HCT116 (cell line): Measurements from ENCODE around the gene KREMEN2. TPM values are rescaled to one million over a fixed set of nuclear protein-coding genes. Genes with fewer than 3 reads are reported as not detected.

Experiments used
- ATAC-seq: fragments of 200-7000 bp; cut with Tn5 transposase; 2 replicates; pipeline ENCODE4 v1.9.1; 2020; ENCODE audit warnings: mild to moderate bottlenecking, moderate library complexity
- BruUV-seq: library from RNA; stranded (reverse); fragments of 400-500 nt; replicated peaks from 2 replicates; lab custom pipeline; 2021; lab: Mats Ljungman, UMichigan
- CTCF ChIA-PET: fragments of 300-600 bp; sonication (Branson Sonifier 250); formaldehyde crosslinking; loops from one replicate; lab custom pipeline; 2021; ENCODE audit warnings: antibody characterized with exemption; lab: Charles Lee
- POLR2A ChIA-PET: fragments of 300-600, 350-600 bp; sonication (Branson Sonifier 250); formaldehyde crosslinking; loops from one replicate; lab custom pipeline; 2021; ENCODE audit warnings: antibody characterized with exemption; lab: Charles Lee
- RAD21 ChIA-PET, 2 experiments: fragments of 300-600 bp; sonication (Branson Sonifier 250); formaldehyde crosslinking; loops; one replicate each; lab custom pipeline; 2023; ENCODE audit warnings: low total read pairs in 2 of 2; ENCODE audit not compliant: uncharacterized antibody in 2 of 2, unreplicated experiment in 2 of 2, low non-redundant PET in 1 of 2; lab: Charles Lee
- DNase-seq: peaks from one replicate; pipeline ENCODE4 v3.0.0-alpha.2; 2010; ENCODE audit warnings: low read depth, low spot score
- H2AFZ ChIP-seq: fragments of 200-600 bp; shearing (Covaris generic), sonication (generic); 2 replicates; pipeline ENCODE4 v1.6.1; 2017; ENCODE audit warnings: low read depth, mixed run types, mixed read lengths, antibody characterized with exemption, low read length; ENCODE audit not compliant: poor library complexity, severe bottlenecking
- H3K27ac ChIP-seq: 2 replicates; pipeline ENCODE4 v1.5.1; 2012; ENCODE audit warnings: low read depth, low read length
- H3K27me3 ChIP-seq: fragments of 200-600 bp; sonication (generic); 2 replicates; pipeline ENCODE4 v1.6.1; 2016; ENCODE audit warnings: mixed run types, low read length, mixed read lengths; ENCODE audit not compliant: insufficient read depth
- H3K36me3 ChIP-seq, 2 experiments: fragments of 200-500 bp in 1 of 2; fragments of 200-600 bp in 1 of 2; sonication (Bioruptor generic) in 1 of 2; sonication (generic) in 1 of 2; 2 replicates each; pipeline versions ENCODE4 v1.5.1 to v1.6.1; 2014 to 2016; ENCODE audit warnings: low read length in 2 of 2, inconsistent platforms in 1 of 2, mixed read lengths in 1 of 2, mixed run types in 1 of 2; ENCODE audit not compliant: insufficient read depth in 2 of 2, control insufficient read depth in 1 of 2
- H3K4me1 ChIP-seq, 2 experiments: fragments of 200-600 bp in 1 of 2; sonication (generic) in 1 of 2; 2 replicates each; pipeline versions ENCODE4 v1.5.1 to v1.6.1; 2012 to 2017; ENCODE audit warnings: low read length in 2 of 2, inconsistent platforms in 1 of 2, mild to moderate bottlenecking in 1 of 2, mixed read lengths in 1 of 2, mixed run types in 1 of 2, moderate library complexity in 1 of 2; ENCODE audit not compliant: insufficient read depth in 2 of 2, control insufficient read depth in 1 of 2
- H3K4me2 ChIP-seq: fragments of 200-600 bp; sonication (generic); 2 replicates; pipeline ENCODE4 v1.6.1; 2017; ENCODE audit warnings: mixed run types, low read length, mixed read lengths
- H3K4me3 ChIP-seq, 2 experiments: fragments of 200-600 bp in 1 of 2; sonication (generic) in 1 of 2; replicated peaks in 1 of 2; 2 replicates each; pipeline ENCODE4 v1.5.1; 2011 to 2016; ENCODE audit warnings: low read length in 2 of 2, control low read depth in 1 of 2, low read depth in 1 of 2, mild to moderate bottlenecking in 1 of 2, mixed read lengths in 1 of 2, mixed run types in 1 of 2
- H3K79me2 ChIP-seq: fragments of 200-600 bp; sonication (generic); 2 replicates; pipeline ENCODE4 v1.6.1; 2017; ENCODE audit warnings: mild to moderate bottlenecking, mixed run types, low read length, moderate library complexity, mixed read lengths; ENCODE audit not compliant: insufficient read depth
- H3K9ac ChIP-seq: fragments of 200-600 bp; sonication (generic); 2 replicates; pipeline ENCODE4 v1.6.1; 2016; ENCODE audit warnings: low read length, mixed read lengths
- H3K9me2 ChIP-seq: fragments of 200-600 bp; sonication (generic), shearing (Covaris generic); 2 replicates; pipeline ENCODE4 v1.6.1; 2017; ENCODE audit warnings: mixed run types, mild to moderate bottlenecking, moderate library complexity; ENCODE audit not compliant: insufficient read depth
- H3K9me3 ChIP-seq, 2 experiments: fragments of 200-500 bp in 1 of 2; fragments of 200-600 bp in 1 of 2; sonication (Bioruptor generic) in 1 of 2; sonication (generic) in 1 of 2; 2 replicates each; pipeline ENCODE4 v1.6.1; 2014 to 2017; ENCODE audit warnings: low read length in 2 of 2, mixed read lengths in 2 of 2, inconsistent platforms in 1 of 2, low read depth in 1 of 2, mild to moderate bottlenecking in 1 of 2, mixed run types in 1 of 2, moderate library complexity in 1 of 2; ENCODE audit not compliant: control insufficient read depth in 1 of 2, insufficient read depth in 1 of 2
- H4K20me1 ChIP-seq: fragments of 200-600 bp; sonication (generic), shearing (Covaris generic); 2 replicates; pipeline ENCODE4 v1.6.1; 2017; ENCODE audit warnings: mixed run types, mild to moderate bottlenecking, moderate library complexity; ENCODE audit not compliant: insufficient read depth
- CBX3 ChIP-seq: IDR thresholded peaks from 2 replicates; pipeline ENCODE4 v1.6.1; 2012; ENCODE audit warnings: low read depth
- CEBPB ChIP-seq: IDR thresholded peaks from 2 replicates; pipeline ENCODE4 v1.6.1; 2012; ENCODE audit warnings: low read depth
- EZH2 ChIP-seq: fragments of 200-600 bp; sonication (generic); IDR thresholded peaks from 2 replicates; pipeline ENCODE4 v1.6.1; 2017; ENCODE audit warnings: antibody characterized with exemption, mixed run types
- EZH2phosphoT487 ChIP-seq: fragments of 200-600 bp; IDR thresholded peaks from 2 replicates; pipeline ENCODE4 v1.6.1; 2018; ENCODE audit warnings: antibody characterized with exemption, borderline replicate concordance
- FOSL1 ChIP-seq: IDR thresholded peaks from 2 replicates; pipeline ENCODE4 v1.6.1; 2012; ENCODE audit warnings: low read depth
- POLR2AphosphoS5 ChIP-seq: IDR thresholded peaks from 2 replicates; pipeline ENCODE4 v1.6.1; 2011; ENCODE audit warnings: mild to moderate bottlenecking, low read depth, low read length, moderate library complexity
- RAD21 ChIP-seq: IDR thresholded peaks from 2 replicates; pipeline ENCODE4 v1.6.1; 2012; ENCODE audit warnings: low read depth, mild to moderate bottlenecking
- SRF ChIP-seq: IDR thresholded peaks from 2 replicates; pipeline ENCODE4 v1.6.1; 2012; ENCODE audit warnings: low read depth
- TCF7L2 ChIP-seq: IDR thresholded peaks from 2 replicates; pipeline ENCODE4 v1.7.0; 2011; ENCODE audit warnings: borderline replicate concordance, inconsistent platforms; ENCODE audit not compliant: insufficient read depth, insufficient read length; ENCODE audit errors: extremely low read depth
- YY1 ChIP-seq: IDR thresholded peaks from 2 replicates; pipeline ENCODE4 v1.6.1; 2011; ENCODE audit warnings: low read length, low read depth, moderate library complexity, mild to moderate bottlenecking; ENCODE audit not compliant: insufficient replicate concordance; ENCODE audit errors: extremely low read depth
- ZFX ChIP-seq: fragments of 450-650 bp; IDR thresholded peaks from 2 replicates; pipeline ENCODE4 v1.6.1; 2017
- ZNF274 ChIP-seq: fragments of 200-500 bp; sonication (Bioruptor generic); IDR thresholded peaks from 2 replicates; pipeline ENCODE4 v1.6.1; 2014; ENCODE audit warnings: mild to moderate bottlenecking, low read depth, low read length, inconsistent platforms
- intact Hi-C: fragments of 100-400 bp; cut with micrococcal nuclease; formaldehyde crosslinking; loops from 2 replicates; pipeline ENCODE4 v1.10.0; 2022
- total RNA-seq: library from RNA; stranded (reverse); gene quantifications from one replicate; pipeline ENCODE4 v1.2.1, GENCODE V29; 2021; ENCODE audit not compliant: unreplicated experiment
- TF ChIP-seq, protein P1 (sequence below): IDR thresholded peaks from 2 replicates; pipeline ENCODE4 v1.6.1; 2011; ENCODE audit warnings: mild to moderate bottlenecking, low read length, moderate library complexity; ENCODE audit not compliant: insufficient replicate concordance; ENCODE audit errors: extremely low read depth
- TF ChIP-seq, protein P2 (sequence below): IDR thresholded peaks from 2 replicates; pipeline ENCODE4 v1.6.1; 2012
- TF ChIP-seq, protein P3 (sequence below): IDR thresholded peaks from 2 replicates; pipeline ENCODE4 v1.6.1; 2012; ENCODE audit warnings: low read depth
- TF ChIP-seq, protein P4 (sequence below), 3 experiments: fragments of 200-600 bp in 1 of 3; sonication (generic) in 1 of 3; IDR thresholded peaks in 2 of 3; conservative IDR thresholded peaks in 1 of 3; 2 replicates each; pipeline ENCODE4 v1.5.1; 2012 to 2017; ENCODE audit warnings: low read depth in 2 of 3, low read length in 2 of 3, antibody characterized with exemption in 1 of 3, borderline replicate concordance in 1 of 3, control low read depth in 1 of 3, mild to moderate bottlenecking in 1 of 3, mixed read lengths in 1 of 3, mixed run types in 1 of 3, moderate library complexity in 1 of 3; ENCODE audit not compliant: insufficient read depth in 1 of 3
- TF ChIP-seq, protein P5 (sequence below): IDR thresholded peaks from 2 replicates; pipeline ENCODE4 v1.6.1; 2012

Gene KREMEN2
- total RNA-seq, 1 experiment from 2014 or later, result 14.1 TPM

DNA sequence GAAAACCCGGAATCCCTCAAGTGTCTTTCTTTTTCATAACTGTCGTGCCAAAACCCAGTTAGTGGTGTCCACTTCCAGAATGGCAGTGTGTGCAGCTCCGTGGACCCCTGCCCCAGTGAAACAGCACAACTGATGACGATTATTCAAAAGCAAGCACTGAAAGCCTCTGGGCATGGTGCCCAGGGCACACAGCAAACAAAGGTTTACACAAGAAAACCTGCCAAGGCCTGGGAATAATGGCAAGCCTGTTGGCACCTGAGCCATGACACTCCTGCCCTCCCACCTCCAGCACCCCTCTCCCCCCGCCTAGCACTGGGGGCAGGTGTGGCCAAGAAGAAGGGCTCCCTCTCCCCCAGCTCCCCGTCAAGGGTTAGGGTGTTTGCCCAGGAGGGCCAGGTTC is 13.4 kb downstream of the KREMEN2 start:
- ATAC-seq, result no peak
- Histone ChIP-seq H3K4me3 (no peak overlapping the region), H3K79me2 (peaks cover 60% of the 10 kb centered on the region), H3K9me3 (no peaks in the 10 kb centered on the region), H3K36me3 (peaks cover 5 to 40% of the 10 kb centered on the region in 2 experiments; a peak in 3 of 4 replicates), H4K20me1 (peaks cover 4% of the 10 kb centered on the region; the same call in 1 of the 2 replicates), H2AFZ (no peak overlapping the region), H3K9ac (no peak overlapping the region), H3K9me2 (no peaks in the 10 kb centered on the region), H3K27ac (peak overlapping the region; percentile 36; the same call in 1 of the 2 replicates), H3K27me3 (no peaks in the 10 kb centered on the region), H3K4me2 (no peak overlapping the region), H3K4me1 (peaks cover 15 to 29% of the 10 kb centered on the region in 2 experiments)
- no TSS peak for BruUV-seq
- intact Hi-C loops, result no loop called here
- TF ChIP-seq YY1, result no peak
- TF ChIP-seq EZH2, result no peak
- no peak for TF ChIP-seq ZFX
- TF ChIP-seq, protein P1, sequence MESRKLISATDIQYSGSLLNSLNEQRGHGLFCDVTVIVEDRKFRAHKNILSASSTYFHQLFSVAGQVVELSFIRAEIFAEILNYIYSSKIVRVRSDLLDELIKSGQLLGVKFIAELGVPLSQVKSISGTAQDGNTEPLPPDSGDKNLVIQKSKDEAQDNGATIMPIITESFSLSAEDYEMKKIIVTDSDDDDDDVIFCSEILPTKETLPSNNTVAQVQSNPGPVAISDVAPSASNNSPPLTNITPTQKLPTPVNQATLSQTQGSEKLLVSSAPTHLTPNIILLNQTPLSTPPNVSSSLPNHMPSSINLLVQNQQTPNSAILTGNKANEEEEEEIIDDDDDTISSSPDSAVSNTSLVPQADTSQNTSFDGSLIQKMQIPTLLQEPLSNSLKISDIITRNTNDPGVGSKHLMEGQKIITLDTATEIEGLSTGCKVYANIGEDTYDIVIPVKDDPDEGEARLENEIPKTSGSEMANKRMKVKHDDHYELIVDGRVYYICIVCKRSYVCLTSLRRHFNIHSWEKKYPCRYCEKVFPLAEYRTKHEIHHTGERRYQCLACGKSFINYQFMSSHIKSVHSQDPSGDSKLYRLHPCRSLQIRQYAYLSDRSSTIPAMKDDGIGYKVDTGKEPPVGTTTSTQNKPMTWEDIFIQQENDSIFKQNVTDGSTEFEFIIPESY, result no peak
- no peak for TF ChIP-seq CBX3
- TF ChIP-seq, protein P2, sequence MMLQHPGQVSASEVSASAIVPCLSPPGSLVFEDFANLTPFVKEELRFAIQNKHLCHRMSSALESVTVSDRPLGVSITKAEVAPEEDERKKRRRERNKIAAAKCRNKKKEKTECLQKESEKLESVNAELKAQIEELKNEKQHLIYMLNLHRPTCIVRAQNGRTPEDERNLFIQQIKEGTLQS, result no peak
- TF ChIP-seq, protein P3, sequence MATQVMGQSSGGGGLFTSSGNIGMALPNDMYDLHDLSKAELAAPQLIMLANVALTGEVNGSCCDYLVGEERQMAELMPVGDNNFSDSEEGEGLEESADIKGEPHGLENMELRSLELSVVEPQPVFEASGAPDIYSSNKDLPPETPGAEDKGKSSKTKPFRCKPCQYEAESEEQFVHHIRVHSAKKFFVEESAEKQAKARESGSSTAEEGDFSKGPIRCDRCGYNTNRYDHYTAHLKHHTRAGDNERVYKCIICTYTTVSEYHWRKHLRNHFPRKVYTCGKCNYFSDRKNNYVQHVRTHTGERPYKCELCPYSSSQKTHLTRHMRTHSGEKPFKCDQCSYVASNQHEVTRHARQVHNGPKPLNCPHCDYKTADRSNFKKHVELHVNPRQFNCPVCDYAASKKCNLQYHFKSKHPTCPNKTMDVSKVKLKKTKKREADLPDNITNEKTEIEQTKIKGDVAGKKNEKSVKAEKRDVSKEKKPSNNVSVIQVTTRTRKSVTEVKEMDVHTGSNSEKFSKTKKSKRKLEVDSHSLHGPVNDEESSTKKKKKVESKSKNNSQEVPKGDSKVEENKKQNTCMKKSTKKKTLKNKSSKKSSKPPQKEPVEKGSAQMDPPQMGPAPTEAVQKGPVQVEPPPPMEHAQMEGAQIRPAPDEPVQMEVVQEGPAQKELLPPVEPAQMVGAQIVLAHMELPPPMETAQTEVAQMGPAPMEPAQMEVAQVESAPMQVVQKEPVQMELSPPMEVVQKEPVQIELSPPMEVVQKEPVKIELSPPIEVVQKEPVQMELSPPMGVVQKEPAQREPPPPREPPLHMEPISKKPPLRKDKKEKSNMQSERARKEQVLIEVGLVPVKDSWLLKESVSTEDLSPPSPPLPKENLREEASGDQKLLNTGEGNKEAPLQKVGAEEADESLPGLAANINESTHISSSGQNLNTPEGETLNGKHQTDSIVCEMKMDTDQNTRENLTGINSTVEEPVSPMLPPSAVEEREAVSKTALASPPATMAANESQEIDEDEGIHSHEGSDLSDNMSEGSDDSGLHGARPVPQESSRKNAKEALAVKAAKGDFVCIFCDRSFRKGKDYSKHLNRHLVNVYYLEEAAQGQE, result no peak
- no peak for TF ChIP-seq FOSL1
- no peak for TF ChIP-seq EZH2phosphoT487
- TF ChIP-seq TCF7L2, result no peak
- TF ChIP-seq, protein P4, sequence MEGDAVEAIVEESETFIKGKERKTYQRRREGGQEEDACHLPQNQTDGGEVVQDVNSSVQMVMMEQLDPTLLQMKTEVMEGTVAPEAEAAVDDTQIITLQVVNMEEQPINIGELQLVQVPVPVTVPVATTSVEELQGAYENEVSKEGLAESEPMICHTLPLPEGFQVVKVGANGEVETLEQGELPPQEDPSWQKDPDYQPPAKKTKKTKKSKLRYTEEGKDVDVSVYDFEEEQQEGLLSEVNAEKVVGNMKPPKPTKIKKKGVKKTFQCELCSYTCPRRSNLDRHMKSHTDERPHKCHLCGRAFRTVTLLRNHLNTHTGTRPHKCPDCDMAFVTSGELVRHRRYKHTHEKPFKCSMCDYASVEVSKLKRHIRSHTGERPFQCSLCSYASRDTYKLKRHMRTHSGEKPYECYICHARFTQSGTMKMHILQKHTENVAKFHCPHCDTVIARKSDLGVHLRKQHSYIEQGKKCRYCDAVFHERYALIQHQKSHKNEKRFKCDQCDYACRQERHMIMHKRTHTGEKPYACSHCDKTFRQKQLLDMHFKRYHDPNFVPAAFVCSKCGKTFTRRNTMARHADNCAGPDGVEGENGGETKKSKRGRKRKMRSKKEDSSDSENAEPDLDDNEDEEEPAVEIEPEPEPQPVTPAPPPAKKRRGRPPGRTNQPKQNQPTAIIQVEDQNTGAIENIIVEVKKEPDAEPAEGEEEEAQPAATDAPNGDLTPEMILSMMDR (IDR thresholded peaks at IDR 0.05 in 2 of 3, conservative IDR thresholded peaks at IDR 0.05 in 1 of 3; ENCODE audit: borderline replicate concordance in 1 of 3, insufficient read depth in 1 of 3, low read depth in 2 of 3, low read length in 2 of 3), result no peak
- no peak for TF ChIP-seq RAD21
- no peak for TF ChIP-seq ZNF274
- no peak for TF ChIP-seq CEBPB
- TF ChIP-seq, protein P5, sequence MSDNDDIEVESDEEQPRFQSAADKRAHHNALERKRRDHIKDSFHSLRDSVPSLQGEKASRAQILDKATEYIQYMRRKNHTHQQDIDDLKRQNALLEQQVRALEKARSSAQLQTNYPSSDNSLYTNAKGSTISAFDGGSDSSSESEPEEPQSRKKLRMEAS, result no peak
- TF ChIP-seq SRF, result no peak
- TF ChIP-seq POLR2AphosphoS5, result no peak
- POLR2A ChIA-PET, result interaction anchor here (1.0 kb wide), 1 partner anchor 14 kb away, joined by 3 read pairs; the partner anchor contains the start of gene KREMEN2
- no peak for DNase-seq
- RAD21 ChIA-PET, result no interaction called here
- CTCF ChIA-PET, result no interaction called here
